NCI-H82 treated with DMSO at 0.1 percent for 48 hours (cell line): ENCODE results near the gene MAGEA6.
"Not testable (repeated sequence)": the region's sequence is repeated elsewhere in the genome, so short reads cannot be mapped to it uniquely, and the experiment has no call there.

Experiments
- DNase-seq: peaks from one replicate; lab custom pipeline; 2025; ENCODE audit not compliant: unreplicated experiment; lab: John Stamatoyannopoulos, UW

The MAGEA6 gene

DNA sequence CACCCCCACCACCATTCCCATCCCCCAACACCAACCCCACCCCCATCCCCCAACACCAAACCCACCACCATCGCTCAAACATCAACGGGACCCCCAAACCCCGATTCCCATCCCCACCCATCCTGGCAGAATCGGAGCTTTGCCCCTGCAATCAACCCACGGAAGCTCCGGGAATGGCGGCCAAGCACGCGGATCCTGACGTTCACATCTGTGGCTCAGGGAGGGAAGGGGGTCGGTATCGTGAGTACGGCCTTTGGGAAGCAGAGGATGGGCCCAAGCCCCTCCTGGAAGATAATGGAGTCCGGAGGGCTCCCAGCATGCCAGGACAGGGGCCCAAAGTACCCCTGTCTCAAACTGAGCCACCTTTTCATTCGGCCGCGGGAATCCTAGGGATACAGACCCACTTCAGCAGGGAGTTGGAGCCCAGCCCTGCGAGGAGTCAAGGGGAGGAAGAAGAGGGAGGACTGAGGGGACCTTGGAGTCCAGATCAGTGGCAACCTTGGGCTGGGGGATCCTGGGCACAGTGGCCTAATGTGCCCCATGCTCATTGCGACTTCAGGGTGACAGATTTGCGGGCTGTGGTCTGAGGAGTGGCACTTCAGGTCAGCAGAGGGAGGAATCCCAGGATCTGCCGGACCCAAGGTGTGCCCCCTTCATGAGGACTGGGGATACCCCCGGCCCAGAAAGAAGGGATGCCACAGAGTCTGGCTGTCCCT lies 35.2 kb downstream of the MAGEA6 start:
- DNase-seq, result not testable (repeated sequence)

DNA sequence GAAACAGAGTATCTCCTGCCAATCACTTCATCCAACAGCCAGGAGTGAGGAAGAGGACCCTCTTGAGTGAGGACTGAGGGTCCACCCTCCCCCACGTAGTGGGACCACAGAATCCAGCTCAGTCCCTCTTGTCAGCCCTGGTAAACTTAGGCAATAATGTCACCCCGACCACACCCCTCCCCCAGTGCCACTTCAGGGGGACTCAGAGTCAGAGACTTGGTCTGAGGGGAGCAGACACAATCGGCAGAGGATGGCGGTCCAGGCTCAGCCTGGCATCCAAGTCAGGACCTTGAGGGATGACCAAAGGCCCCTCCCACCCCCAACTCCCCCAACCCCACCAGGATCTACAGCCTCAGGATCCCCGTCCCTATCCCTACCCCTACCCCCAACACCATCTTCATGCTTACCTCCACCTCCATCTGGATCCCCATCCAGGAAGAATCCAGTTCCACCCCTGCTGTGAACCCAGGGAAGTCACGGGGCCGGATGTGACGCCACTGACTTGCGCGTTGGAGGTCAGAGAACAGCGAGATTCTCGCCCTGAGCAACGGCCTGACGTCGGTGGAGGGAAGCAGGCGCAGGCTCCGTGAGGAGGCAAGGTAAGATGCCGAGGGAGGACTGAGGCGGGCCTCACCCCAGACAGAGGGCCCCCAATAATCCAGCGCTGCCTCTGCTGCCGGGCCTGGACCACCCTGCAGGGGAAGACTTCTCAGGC lies 36.1 kb downstream of the MAGEA6 start, which contains the start of the genes CSAG1 and MAGEA12:
TSS of gene CSAG1 (minus strand) at position 461 of the 715 bp plus-strand sequence. CDS start 1,261 bp downstream, outside the sequence.
TSS of gene MAGEA12 (plus strand) at position 497 of the 715 bp plus-strand sequence. CDS start 2,405 bp downstream, outside the sequence.
- peak; percentile 56 for DNase-seq

DNA sequence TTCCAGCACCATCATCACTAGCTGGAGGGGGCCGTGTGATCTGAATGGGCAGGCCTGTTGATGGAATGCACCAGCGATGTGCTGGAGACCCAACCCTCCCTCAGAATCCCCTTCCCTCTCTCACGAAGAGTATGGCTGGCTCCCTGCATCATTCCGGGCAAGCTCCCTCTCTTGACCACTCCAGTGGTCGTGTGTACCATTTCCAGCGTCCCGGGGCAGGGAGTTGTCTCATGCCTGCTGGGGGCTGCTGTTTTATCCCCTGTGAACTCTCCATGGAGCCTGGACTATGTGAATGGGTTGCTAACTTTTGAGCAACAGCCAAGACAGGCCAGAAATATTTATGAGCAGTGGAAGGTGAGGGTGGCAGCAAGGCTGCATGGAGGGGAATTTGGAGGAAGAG lies 44.1 kb downstream of the MAGEA6 start:
- no peak for DNase-seq
